A549 (cell line): ENCODE measurements around the gene ACTR10. TPM values are rescaled to one million over a fixed set of nuclear protein-coding genes. Genes with fewer than 3 reads are reported as not detected.

ENCODE experiments used
- ATAC-seq, 2 experiments: fragments of 200-7000 bp in 1 of 2; fragments of >200 bp in 1 of 2; cut with Nextera tagmentation in 1 of 2; cut with Tn5 transposase in 1 of 2; 3 replicates each; pipeline versions ENCODE4 v1.8.0 to v1.9.1; 2018 to 2020; ENCODE audit warnings: mild to moderate bottlenecking in 1 of 2, moderate library complexity in 1 of 2
- CTCF ChIA-PET: fragments of 300-600 bp; sonication (Branson Sonifier 250); formaldehyde crosslinking; extraction: SDS; loops from one replicate; lab custom pipeline; 2021; ENCODE audit warnings: antibody characterized with exemption, inconsistent platforms; lab: Yijun Ruan, JAX
- POLR2A ChIA-PET: fragments of 350-600 bp; formaldehyde crosslinking; extraction: SDS; loops from one replicate; lab custom pipeline; 2021; ENCODE audit warnings: antibody characterized with exemption, inconsistent platforms; lab: Yijun Ruan, JAX
- DNase-seq, 2 experiments: peaks; one replicate each; pipeline versions ENCODE4 v3.0.0 to v3.0.0-alpha.2; 2011 to 2016; ENCODE audit warnings: low read depth in 1 of 2, low spot score in 1 of 2
- FAIRE-seq: peaks from 2 replicates; lab custom pipeline; 2011; peaks lifted over from hg19 to GRCh38; lab: Jason Lieb, UNC
- H3K27ac ChIP-seq, 2 experiments: fragments of >200 bp; sonication (Bioruptor Twin); formaldehyde crosslinking; 3 replicates each; pipeline ENCODE4 v1.5.1; 2016 to 2017
- H3K4me1 ChIP-seq: fragments of >200 bp; sonication (Bioruptor Twin); formaldehyde crosslinking; 3 replicates; pipeline ENCODE4 v1.6.1; 2016
- H3K4me2 ChIP-seq: fragments of >200 bp; sonication (Bioruptor Twin); formaldehyde crosslinking; 3 replicates; pipeline ENCODE4 v1.6.1; 2016
- H3K4me3 ChIP-seq: fragments of >200 bp; sonication (Bioruptor Twin); formaldehyde crosslinking; 3 replicates; pipeline ENCODE4 v1.5.1; 2016
- H3K9me3 ChIP-seq: fragments of >200 bp; sonication (Bioruptor Twin); formaldehyde crosslinking; 3 replicates; pipeline ENCODE4 v1.6.1; 2016
- CBX2 ChIP-seq: fragments of 200-600 bp; sonication (generic); IDR thresholded peaks from 2 replicates; pipeline ENCODE4 v1.6.1; 2016; ENCODE audit warnings: low read depth, mild to moderate bottlenecking, borderline replicate concordance
- CHD4 ChIP-seq: fragments of 200-600 bp; sonication (generic); IDR thresholded peaks from 2 replicates; pipeline ENCODE4 v1.6.1; 2016; ENCODE audit warnings: antibody characterized with exemption, mild to moderate bottlenecking, borderline replicate concordance
- GATA3 ChIP-seq: IDR thresholded peaks from 2 replicates; pipeline ENCODE4 v1.6.1; 2012; ENCODE audit warnings: borderline replicate concordance
- HOXB5 ChIP-seq: fragments of 250-450 bp; sonication (Bioruptor Pico); IDR thresholded peaks from 2 replicates; pipeline ENCODE4 v1.5.0; 2020; ENCODE audit warnings: mild to moderate bottlenecking, moderate library complexity
- MAFK ChIP-seq: fragments of 450-650 bp; IDR thresholded peaks from 2 replicates; pipeline ENCODE4 v1.6.1; 2014; ENCODE audit not compliant: partially characterized antibody
- MAZ ChIP-seq: fragments of 150-350 bp; IDR thresholded peaks from 2 replicates; pipeline ENCODE4 v1.6.1; 2014; ENCODE audit warnings: antibody characterized with exemption, low read depth, low read length, borderline replicate concordance
- POLR2A ChIP-seq: IDR thresholded peaks from 2 replicates; pipeline ENCODE4 v1.6.1; 2012; ENCODE audit warnings: mild to moderate bottlenecking, low read length
- POLR2AphosphoS2 ChIP-seq: conservative IDR thresholded peaks from 2 replicates; pipeline ENCODE4 v1.6.1; 2012; ENCODE audit warnings: low read length, improper control_type of control experiment, inconsistent platforms
- RAD21 ChIP-seq, 2 experiments: fragments of >200 bp in 1 of 2; sonication (Bioruptor Twin) in 1 of 2; formaldehyde crosslinking in 1 of 2; IDR thresholded peaks in 1 of 2; conservative IDR thresholded peaks in 1 of 2; 2 replicates in 1 of 2; 3 replicates in 1 of 2; pipeline ENCODE4 v1.6.1; 2012 to 2018; ENCODE audit warnings: inconsistent platforms in 1 of 2
- RNF2 ChIP-seq: fragments of 200-600 bp; sonication (generic); IDR thresholded peaks from 2 replicates; pipeline ENCODE4 v1.6.1; 2016; ENCODE audit warnings: low read depth, mild to moderate bottlenecking, antibody characterized with exemption, moderate library complexity, borderline replicate concordance
- SMC3 ChIP-seq: fragments of >200 bp; sonication (Bioruptor Twin); formaldehyde crosslinking; IDR thresholded peaks from 3 replicates; pipeline ENCODE4 v1.6.1; 2018; ENCODE audit warnings: inconsistent platforms
- TFCP2L1 ChIP-seq: fragments of 250-450 bp; sonication (Bioruptor Pico); IDR thresholded peaks from 2 replicates; pipeline ENCODE4 v1.5.0; 2021; ENCODE audit warnings: mild to moderate bottlenecking
- ZNF302 ChIP-seq: fragments of 250-450 bp; sonication (Bioruptor Pico); IDR thresholded peaks from 2 replicates; pipeline ENCODE4 v1.9.0; 2021; ENCODE audit warnings: inconsistent platforms, mild to moderate bottlenecking, moderate library complexity
- ZSCAN20 ChIP-seq: fragments of 250-450 bp; sonication (Bioruptor Pico); IDR thresholded peaks from 2 replicates; pipeline ENCODE4 v1.8.0; 2022; ENCODE audit warnings: mild to moderate bottlenecking, moderate library complexity
- WGBS: methylation state at CpG from one replicate; pipeline ENCODE4 v1.1.6; 2017; ENCODE audit errors: missing lambda C conversion rate; 5-methylcytosine and 5-hydroxymethylcytosine counted together
- polyA plus RNA-seq, 4 experiments: library from polyadenylated mRNA; depleted of rRNA in 3 of 4; stranded (reverse); fragments of >200 nt; fragmentation: RNase III in 1 of 4; extraction: RNeasy Plus Mini Kit Qiagen cat#74134 plus additional on column Dnase treatment in 1 of 4; gene quantifications; 2 replicates in 3 of 4; 3 replicates in 1 of 4; pipeline ENCODE4 v1.2.3, GENCODE V29; 2011 to 2017
- TF ChIP-seq, protein P1 (sequence below): IDR thresholded peaks from 2 replicates; pipeline ENCODE4 v1.6.1; 2012
- TF ChIP-seq, protein P2 (sequence below): fragments of >200 bp; sonication (Bioruptor Twin); formaldehyde crosslinking; IDR thresholded peaks from 3 replicates; pipeline ENCODE4 v1.5.1; 2016

Gene ACTR10
- polyA plus RNA-seq, 2 of the 4 experiments (the other 2 are of a cell fraction), result 47.1 to 101 TPM

DNA sequence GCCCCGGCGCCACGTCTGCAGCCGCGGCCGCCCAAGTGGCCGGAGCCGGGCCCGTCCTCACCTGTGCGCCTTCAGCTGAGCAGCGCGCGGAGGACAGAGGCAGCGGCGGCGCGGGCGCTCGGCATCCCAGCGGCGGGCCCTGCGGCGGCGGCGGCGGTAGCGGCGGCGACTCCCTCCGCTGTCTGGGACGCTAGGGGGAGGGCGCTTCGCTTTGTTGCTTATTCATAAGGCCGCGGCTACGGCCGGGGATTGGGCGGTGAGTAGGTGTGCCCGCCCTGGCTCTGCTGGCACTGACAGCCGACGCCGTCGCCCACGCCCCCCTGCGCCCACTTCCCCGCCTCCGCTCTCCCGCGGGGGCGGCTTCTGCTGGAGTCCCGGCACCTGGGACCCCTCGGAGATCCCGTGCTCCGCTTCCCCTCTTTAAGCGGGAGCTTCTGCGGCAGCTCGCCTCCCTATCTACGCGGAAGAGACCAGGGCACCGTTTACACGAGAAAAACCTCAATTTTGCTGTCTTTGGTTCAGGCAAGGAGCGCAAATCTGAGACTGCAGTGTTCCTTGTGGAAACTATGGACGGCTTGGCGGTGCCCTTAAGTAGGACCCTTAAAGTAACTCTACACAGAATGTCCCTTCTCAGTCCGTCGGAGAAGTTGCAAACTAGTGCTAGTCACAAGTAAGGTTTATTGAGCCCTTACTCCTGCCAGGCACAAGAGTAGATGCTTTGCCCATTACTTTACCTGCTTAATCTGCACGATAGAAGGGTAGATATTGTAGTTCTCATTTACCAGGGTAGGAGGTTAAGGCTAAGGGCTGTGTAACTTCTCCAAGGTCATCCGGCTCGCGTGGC lies 47.7 kb upstream of the ACTR10 start, which contains the start of gene ARMH4:
TSS of gene ARMH4 (minus strand) at position 200 of the 844 bp plus-strand sequence. CDS start 12,855 bp downstream, outside the sequence.
- CTCF ChIA-PET, result interaction anchor here (0.6 to 1.4 kb wide), 5 partner anchors 9 to 41 kb away, joined by 3 to 4 read pairs (median 3); no protein-coding TSS in a partner anchor
- no peak for FAIRE-seq
- POLR2A ChIA-PET, result interaction anchor here (0.6 kb wide), 1 partner anchor 101 kb away, joined by 3 read pairs; no protein-coding TSS in a partner anchor

DNA sequence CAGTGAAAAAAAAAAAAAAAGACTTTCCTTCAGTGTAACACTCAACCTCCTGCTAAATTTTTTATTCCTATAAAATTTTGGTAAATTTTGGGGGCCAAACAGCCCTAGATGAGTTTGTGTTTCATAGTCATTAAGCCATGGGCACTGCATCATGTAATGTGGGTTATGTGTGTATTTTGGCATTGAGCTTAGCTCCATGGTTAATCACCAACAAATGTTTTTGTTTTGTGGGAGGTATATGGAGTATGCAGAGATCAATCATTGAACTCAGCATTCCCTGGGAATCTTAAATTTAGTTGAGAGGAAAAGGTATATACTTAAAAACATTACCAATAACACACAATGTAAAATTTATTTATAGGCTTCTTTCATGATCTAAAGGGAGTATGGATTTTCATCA lies 39.4 kb upstream of the ACTR10 start:
- no peaks in the 10 kb centered on the region for H3K4me1 ChIP-seq
- no peak for TF ChIP-seq CBX2
- no peak for TF ChIP-seq ZSCAN20 (CRISPR knock-in tag)
- TF ChIP-seq GATA3, result no peak
- no peak for TF ChIP-seq ZNF302 (CRISPR knock-in tag)
- no peak for TF ChIP-seq POLR2A
- TF ChIP-seq SMC3, result no peak
- TF ChIP-seq TFCP2L1 (CRISPR knock-in tag), result no peak
- TF ChIP-seq, protein P1, sequence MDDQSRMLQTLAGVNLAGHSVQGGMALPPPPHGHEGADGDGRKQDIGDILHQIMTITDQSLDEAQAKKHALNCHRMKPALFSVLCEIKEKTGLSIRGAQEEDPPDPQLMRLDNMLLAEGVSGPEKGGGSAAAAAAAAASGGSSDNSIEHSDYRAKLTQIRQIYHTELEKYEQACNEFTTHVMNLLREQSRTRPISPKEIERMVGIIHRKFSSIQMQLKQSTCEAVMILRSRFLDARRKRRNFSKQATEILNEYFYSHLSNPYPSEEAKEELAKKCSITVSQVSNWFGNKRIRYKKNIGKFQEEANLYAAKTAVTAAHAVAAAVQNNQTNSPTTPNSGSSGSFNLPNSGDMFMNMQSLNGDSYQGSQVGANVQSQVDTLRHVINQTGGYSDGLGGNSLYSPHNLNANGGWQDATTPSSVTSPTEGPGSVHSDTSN, result no peak
- no peak for TF ChIP-seq CHD4
- TF ChIP-seq HOXB5 (CRISPR knock-in tag), result no peak
- CTCF ChIA-PET, result interaction anchor here (0.8 kb wide), 1 partner anchor 28 kb away, joined by 3 read pairs; no protein-coding TSS in a partner anchor
- DNase-seq, result no peak
- no peak for ATAC-seq
- POLR2A ChIA-PET, result no interaction called here
- H3K4me2 ChIP-seq, result no peak overlapping the region
- FAIRE-seq, result no peak
- no peak overlapping the region for H3K4me3 ChIP-seq
- no peak overlapping the region for H3K27ac ChIP-seq
- no peaks in the 10 kb centered on the region for H3K9me3 ChIP-seq

More for the DNA sequence above, 47.7 kb upstream of the ACTR10 start, which contains the start of gene ARMH4:
- peak; percentile 93 to 97 for ATAC-seq
- H3K4me1 ChIP-seq, result peaks cover 10% of the 10 kb centered on the region; the same call in 1 of the 3 replicates
- 11% methylated on average over 24 of the region's 70 CpGs for WGBS
- H3K27ac ChIP-seq, result peak within 1 kb of the TSS in 1 of 2 experiments; percentile 67; a peak in 3 of 6 replicates
- no peak for TF ChIP-seq MAFK
- no peak for TF ChIP-seq POLR2AphosphoS2
- peak; percentile 62; the same call in 1 of the 2 replicates for TF ChIP-seq RNF2
- DNase-seq, result peak; percentile 73 to 76
- H3K4me3 ChIP-seq, result peak within 1 kb of the TSS; percentile 73
- H3K9me3 ChIP-seq, result no peaks in the 10 kb centered on the region
- H3K4me2 ChIP-seq, result peak within 1 kb of the TSS; percentile 99

DNA sequence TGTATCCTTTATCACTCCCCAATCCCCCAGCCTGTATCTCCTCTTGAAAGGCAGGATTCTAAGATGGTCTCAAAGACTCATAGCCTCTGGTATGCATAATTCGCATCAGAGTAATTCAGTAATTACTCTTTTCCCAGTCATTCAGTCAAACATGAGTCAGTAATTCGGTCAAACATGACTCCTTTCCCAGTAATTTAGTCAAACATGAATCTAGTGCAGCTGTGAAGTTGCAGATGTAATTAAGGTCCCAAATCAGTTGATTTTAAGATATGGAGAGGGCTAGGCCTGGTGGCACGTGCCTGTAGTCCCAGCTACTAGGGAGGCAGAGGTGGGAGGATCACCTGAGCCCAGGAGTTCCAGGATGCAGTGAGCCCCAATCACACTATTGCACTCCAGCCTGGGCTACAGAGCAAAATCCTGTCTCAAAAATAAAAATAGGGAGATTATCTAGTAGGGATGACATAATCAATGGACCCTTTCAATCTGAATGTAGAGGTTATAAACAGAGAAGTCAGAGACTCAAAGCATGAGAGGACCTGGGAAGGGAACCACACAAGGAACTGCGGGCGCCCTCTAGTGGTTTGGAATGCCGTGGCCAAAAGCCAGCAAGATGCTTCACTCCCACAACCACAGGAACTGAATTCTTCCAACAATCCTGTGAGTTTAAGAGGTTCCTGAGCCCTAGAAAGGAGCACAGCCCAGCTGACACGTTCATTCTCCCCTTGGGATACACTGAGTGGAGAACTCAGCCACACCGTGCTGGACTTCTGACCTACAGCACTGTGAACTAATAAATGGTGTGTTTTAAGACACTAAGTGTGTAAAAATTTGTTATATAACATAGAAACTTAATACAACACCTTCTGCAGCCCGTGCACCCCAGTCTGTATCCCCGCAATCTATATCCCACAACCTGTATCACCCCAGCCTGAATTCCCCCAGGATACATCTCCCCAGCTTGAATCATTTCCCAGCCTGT lies 33.7 kb upstream of the ACTR10 start:
- ATAC-seq (peak; percentile 73 to 90), FAIRE-seq (no peak), DNase-seq (peak; percentile 55 to 79)
- Histone ChIP-seq H3K4me3 (no peak overlapping the region), H3K4me2 (no peak overlapping the region), H3K4me1 (peaks cover 6% of the 10 kb centered on the region; the same call in 2 of the 3 replicates), H3K9me3 (no peaks in the 10 kb centered on the region), H3K27ac (no peak overlapping the region)
- 12% methylated on average over 10 of the region's 10 CpGs for WGBS
- TF ChIP-seq, protein P2, sequence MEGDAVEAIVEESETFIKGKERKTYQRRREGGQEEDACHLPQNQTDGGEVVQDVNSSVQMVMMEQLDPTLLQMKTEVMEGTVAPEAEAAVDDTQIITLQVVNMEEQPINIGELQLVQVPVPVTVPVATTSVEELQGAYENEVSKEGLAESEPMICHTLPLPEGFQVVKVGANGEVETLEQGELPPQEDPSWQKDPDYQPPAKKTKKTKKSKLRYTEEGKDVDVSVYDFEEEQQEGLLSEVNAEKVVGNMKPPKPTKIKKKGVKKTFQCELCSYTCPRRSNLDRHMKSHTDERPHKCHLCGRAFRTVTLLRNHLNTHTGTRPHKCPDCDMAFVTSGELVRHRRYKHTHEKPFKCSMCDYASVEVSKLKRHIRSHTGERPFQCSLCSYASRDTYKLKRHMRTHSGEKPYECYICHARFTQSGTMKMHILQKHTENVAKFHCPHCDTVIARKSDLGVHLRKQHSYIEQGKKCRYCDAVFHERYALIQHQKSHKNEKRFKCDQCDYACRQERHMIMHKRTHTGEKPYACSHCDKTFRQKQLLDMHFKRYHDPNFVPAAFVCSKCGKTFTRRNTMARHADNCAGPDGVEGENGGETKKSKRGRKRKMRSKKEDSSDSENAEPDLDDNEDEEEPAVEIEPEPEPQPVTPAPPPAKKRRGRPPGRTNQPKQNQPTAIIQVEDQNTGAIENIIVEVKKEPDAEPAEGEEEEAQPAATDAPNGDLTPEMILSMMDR, result peak; percentile 81
- peak; percentile 68 for TF ChIP-seq SMC3
- TF ChIP-seq MAZ, result no peak
- peak; percentile 60 to 70 for TF ChIP-seq RAD21 (conservative IDR thresholded peaks at IDR 0.05 in 1 of 2, IDR thresholded peaks at IDR 0.05 in 1 of 2)
- CTCF ChIA-PET, result interaction anchor here (0.6 to 6.7 kb wide), 15 partner anchors 10 to 95 kb away, joined by 3 to 79 read pairs (median 4); partner anchors contain the start of gene ACTR10
- POLR2A ChIA-PET, result no interaction called here
